Measurements from ENCODE around the gene IRX2.

IRX2 gene

DNA sequence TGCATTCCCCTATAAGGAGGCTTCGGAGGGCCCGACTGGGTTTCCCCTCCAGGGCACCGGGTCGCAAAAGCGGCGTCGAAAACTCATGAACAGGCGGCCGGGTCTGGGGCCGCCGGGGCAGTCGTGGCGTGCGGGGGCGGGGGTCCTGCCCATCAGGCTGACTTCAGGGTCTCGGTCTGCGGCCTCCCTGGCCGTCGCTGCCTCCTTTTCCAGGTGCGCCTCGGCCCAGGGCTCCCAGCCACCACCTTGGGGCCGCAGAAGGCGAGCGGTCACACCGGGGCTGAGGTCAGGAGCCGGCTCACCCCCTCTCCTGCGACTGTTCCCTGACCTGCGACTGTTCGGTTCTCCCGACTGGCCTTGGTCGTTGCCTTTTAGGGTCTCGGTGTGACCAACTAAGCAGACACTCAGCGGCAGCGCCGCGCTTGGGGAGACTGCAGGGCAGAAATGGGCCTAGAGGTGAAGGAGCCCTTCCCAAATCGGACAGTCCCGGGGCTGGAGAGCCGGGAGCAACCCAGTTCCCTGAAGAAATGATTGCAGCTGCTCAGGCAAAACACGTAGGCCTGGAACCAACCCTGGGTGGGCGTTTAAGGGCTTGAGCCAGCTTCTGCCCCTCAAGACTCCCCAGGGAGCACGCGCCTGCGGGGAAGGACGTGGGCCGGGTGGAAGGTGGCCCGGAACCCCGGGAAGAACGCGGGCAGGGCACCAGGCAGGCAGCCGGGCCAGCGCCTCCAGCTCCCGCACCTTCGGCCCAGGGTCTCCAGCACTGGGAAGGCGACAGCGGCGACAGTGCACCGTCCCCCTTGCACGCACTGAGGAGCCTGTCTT lies 11.2 kb downstream of the IRX2 start:
- DNase-seq (ENCODE audit: low read depth) = no peak

DNA sequence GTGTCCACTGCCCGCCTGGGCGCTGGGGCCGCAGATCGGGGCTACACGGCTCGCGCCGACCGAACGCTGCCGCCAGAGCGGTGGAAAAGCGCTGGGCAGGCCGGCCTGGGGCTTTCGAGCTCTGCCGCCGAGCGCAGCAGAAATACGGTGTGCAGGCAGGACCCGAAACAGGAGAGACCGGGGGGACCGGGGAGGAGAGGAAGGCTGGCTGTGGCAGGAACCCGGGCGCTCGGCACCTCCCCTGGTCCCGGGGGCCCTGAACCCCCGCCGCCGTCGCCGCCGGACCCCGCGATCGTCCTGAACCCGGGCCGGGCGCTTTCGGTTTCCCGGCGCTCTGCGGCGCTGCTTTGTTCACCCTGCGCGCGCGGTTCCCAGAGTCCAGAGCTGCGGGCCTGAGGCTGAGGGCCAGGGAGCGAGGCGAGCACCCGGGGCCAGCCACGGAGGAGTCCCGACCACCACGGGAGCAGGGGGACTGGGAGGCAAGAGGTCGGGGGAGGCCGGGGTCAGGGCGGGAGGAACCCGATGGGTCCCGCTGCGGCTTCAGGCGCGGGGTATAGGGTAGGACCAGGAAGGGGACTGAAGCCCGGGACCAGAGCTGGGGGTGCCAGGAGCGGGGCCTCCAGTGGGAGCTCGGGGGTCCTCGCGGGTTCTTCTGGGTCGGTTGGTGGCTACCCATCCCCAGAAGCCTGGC lies 12.0 kb downstream of the IRX2 start:
- no peak for DNase-seq (ENCODE audit: low read depth)

DNA sequence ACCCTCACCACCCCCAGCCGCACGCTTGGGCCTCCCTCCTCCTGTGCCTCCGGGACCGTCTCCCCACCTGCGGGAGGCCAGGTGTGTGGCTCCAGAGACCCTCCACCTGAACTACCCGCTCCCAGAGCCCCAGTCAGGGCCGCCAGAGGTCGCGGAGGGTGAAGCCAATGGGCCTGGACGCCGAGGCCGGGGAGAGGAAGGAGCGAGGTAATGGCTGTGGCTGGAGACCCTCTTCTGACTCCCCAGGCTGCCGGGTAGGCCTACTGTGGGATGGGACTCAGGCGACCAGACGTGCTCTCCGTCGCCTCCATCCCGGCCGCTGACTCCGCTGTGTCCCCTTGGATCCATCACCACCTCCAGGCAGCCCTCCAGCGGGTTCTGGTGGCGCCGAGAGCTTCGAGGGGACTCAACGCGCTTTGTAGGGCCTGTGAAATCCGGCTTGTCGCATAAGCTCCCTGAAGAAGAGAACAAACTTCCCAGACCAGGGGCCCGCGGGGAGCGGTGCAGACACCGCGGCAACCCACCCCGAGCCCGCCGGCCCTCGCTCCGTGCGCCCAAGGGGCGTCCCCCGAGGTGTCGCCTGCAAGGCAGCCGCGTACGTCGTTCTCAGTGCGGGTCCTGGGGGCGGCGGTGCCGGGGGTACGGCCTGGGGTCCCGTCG lies 12.6 kb downstream of the IRX2 start:
- DNase-seq (ENCODE audit: low read depth) = no peak

DNA sequence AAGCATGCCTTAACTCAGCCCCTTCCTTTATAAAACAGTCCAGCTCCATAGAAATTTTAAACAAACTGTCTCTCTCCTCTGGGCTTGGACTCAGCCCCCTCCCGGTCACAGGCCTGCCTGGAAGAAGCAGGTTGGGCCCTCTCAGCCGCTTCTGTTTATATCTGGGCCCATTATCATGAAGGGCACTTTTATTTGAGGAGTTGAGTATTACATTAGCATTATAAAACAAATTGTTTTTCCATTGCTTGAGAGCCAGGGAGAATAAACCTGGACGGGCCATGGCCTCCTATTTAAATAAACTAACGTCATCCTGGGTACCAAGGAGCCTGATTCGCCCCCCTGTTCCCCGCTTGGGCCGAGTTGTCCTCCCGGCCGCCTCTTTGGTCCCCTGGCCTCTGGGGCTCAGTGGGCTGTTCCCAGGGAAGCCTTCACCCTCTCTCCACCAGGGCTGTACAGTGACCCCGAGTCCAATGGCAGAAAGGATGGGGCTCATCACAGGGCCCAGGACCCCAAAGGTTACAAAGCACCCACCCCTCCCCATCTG lies 13.2 kb downstream of the IRX2 start:
- DNase-seq (ENCODE audit: low read depth) = no peak

DNA sequence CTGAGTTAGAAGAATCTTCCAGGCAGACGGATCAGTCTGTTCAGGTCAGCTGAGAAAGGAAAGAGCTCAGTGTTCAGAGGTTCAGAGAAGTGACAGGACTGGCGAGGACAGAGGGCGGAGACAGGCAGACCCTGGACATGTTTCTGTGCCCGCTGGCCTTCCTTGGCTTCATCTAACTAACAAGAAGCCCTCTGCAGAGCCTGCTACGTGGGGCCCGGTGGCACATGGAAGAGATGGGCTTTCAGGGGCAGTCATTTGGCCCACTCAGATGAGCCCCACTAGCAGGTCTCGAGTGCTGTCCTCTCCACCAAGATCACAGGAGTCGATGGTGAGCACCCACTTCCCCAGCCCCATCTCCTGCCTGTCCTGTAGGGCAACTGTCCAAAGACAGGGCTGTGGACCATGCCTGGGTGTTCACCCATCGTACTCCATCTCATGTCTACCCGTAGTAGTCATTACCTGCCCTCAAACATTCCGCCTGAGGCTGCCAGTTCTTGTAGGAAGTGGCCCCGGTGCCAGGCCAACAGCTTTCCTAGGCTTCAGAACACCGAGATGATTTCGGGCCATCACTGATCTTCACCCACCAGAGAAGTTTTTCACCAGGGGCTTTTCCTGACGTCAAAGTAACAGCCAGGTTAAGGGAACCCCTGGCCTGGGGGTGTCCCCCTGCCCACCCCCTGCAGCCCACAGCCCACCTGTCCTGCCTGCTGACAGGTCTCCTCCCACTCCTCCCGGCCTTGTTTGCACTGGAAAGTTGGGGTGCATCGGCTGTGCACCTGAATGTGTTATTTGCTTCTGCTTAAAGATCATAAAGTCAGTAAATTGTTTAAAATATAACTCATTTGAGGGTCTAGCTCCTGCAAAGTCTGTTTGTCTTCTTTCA lies 14.0 kb downstream of the IRX2 start:
- DNase-seq (ENCODE audit: low read depth) = no peak

DNA sequence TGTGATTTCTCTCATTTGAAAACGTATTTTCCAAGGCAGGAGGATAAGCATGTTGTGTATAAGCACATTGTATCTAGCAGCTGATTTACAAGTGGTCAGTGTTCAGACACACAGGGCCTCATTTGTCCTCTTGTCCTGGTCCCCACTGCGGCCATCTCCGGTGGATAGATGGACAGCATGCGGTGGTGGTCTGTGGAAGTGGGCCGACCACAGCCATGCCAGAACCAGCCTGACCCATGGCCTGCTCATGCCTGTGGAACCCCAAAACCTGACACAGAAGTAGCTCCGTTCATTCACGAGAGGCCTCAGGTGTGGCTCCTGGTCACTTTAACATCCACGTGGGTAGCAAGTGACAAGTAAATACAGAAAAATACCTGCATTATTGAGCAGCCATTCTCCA lies 14.6 kb downstream of the IRX2 start:
- DNase-seq (ENCODE audit: low read depth) = no peak

DNA sequence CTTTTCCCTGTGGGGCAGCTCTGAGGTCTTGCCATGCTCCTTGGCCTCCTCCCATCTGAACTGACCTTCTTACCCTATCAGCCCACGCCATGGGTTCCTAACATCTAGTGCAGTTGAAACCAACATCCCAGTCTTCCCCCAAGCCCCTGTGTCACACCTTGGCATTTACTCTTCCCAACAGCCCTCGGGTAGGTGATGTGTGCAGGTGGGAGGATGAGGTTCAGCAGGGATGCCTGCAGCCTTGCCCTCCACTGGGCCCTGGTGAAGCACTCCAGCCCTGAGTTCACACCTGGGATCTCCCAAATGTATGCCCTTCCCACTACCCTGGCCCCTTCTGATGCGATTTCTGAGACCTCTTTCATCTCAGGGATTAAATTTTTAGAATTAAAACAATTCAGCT lies 15.5 kb downstream of the IRX2 start:
- no peak for DNase-seq (ENCODE audit: low read depth)

DNA sequence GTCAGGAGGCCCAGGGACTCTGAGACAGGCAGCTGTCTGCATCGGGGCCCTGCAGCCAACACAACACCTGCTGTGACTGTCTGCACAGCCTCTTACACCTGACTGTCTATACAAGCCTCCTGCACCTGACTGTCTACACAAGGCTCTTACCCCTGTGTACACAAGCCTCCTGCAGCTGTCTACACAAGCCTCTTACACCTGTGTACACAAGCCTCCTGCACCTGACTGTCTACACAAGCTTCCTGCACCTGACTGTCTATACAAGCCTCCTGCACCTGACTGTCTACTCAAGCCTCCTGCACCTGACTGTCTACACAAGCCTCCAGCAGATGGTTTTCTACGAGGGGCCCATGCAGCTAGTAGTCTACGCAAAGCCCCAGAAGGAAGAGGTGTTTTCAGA lies 18.6 kb downstream of the IRX2 start:
- DNase-seq (ENCODE audit: low read depth) = no peak

DNA sequence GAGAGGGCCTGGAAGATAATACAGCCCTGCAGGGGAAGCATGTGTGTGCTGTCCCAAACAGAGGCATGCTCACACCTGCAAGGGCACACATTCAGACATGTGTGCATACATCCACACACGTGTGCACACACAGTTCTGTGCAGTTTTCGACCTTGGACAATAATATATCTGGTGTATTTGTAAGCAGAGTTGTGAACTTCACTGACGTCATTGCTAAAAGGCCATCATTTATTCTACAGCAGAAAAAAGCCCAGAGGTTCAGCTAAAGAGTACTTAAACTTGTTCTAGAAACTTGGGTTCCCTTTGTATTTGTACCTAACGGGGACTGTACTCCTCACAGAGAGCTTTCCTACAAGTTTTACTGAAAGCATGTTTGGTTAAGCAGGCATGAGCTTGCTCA lies 19.5 kb downstream of the IRX2 start:
- no peak for DNase-seq (ENCODE audit: low read depth)

DNA sequence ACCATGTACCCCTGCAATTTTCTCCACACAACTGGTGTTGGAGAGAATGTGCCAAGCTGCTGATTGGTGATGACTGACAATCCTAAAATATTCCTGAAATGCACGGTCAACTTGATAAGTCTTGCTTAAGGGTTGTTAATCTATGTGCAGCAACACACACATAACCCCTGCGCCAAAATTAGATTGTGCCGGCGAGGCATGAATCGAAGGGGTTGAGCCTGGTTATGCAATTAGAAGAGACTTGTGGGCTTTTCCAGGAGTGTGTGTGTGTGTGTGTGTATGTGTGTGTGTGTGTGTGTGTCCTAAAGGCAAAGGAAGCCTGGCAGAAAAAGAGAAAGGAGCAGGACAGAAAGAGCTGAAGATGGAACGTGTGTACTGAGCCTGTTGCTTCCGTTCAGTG lies 22.3 kb downstream of the IRX2 start:
- DNase-seq (ENCODE audit: low read depth) = no peak

DNA sequence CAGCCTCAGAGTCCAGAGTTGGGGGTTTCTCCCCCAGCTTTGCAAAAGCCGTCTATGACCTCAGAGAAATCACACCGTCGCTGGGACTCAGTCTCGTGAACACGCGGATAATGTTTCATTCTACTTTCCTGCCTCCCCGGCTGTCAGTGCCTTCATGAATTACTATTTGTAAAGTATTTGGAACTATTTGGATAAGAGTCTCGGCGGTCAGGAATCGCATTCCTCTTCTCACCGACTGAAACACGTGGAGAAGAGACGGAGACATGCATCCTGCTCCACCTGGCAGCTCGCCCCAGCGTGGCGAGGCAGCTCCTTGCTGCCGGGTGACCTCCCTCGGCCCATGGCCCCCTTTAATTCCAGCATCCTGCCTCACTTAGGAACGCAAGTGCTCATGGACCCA lies 23.9 kb downstream of the IRX2 start:
- no peak for DNase-seq (ENCODE audit: low read depth)

DNA sequence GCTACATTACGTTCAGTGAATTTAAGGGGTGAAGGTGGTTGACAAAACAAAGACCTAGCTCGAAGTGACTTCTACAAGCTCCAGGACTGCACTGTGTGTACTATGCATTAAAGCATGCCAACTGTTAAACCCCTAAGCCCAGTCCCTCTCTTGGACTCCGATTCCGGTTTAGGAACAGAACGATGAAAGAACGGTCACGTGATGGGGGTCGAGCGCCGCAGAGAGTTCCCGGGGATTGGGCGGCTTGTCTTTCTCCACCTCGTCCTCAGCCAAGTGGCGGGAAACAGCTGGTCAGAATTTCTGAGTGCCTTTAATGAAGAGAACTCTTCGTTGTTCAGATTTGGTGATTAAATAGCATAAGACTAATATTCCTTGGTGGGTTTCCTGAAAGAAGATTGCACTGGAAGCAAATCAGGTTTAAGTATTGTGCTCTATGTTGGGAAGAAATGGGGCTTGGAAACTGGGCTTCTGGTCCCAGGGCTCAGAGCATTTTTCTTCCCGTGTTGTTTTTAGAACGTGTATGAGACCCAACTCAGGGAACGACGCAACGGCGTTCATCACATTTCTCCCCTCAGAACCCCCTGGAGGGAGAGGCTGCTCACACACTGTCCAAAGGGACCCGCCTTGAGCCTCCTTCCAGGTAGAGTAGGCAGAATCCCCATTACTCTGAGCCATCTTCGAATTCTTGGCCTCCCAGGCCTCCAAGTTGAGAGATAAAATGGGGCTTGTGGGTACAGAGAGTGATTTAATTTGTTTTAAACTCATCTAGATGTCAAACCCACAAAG lies 25.3 kb downstream of the IRX2 start:
- no peak for DNase-seq (ENCODE audit: low read depth)

DNA sequence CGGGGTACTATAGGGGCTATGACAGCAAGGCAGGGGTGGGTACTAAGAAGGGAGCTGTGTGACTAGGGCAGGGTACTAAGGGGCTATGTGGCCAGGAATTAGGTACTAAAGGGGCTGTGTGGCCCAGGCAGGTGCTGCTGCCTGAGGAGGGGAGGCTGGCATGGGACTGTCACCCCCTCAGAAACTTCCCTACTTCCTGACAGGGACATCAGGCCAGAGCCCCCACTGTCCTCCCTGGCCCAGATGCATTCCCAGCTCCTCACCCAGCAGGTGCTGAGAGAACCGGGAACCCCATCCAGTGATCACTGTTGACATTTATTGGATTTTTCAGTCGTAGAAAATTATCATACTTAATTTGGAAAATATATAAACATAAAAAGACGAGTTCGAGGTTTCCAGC lies 26.6 kb downstream of the IRX2 start:
- no peak for DNase-seq (ENCODE audit: low read depth)

DNA sequence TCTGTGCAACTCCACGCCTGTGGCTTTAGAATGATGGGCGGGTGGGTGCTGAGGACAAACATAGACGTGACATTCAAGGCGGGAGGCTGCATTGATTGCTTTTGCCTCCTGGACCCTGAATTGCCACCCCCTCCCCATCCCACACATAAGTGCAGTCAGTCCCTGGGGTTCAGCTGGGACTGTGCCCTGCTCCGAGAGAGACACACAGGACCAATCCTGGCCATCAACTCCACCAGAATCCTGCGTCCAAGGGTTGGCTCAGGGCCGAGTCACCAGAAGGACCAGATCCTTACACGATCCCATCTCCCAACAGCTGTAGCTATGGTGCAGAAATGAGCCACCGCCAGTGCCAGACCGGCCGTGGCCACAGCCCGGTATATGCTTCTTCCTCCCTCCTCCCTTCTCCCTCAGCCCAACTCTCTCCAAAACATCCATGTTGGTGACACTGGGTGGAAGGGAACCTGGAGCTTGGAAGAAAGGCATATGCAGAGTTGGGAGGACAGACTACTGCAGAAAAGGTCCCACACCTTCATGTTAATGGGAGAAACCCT lies 27.4 kb downstream of the IRX2 start:
- no peak for DNase-seq (ENCODE audit: low read depth)

DNA sequence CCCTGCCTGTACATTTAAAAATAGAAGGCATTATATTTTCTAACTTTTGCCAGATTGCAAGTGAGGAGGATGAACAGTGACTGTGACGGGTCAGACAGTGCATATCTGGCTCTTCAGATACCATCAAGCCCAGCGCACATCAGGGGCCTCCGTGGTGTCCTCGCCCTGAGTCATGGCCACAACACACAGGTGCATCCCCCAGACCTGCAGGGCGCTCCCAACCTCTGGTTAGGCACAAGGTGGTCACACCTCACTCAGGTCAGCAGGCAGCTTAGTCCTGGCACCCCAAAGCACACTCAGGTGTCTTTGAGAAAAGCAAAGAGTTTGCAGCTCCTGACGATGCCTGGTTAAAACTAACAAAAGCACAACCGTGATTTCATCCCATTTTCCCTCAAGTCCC lies 28.6 kb downstream of the IRX2 start:
- no peak for DNase-seq (ENCODE audit: low read depth)

DNA sequence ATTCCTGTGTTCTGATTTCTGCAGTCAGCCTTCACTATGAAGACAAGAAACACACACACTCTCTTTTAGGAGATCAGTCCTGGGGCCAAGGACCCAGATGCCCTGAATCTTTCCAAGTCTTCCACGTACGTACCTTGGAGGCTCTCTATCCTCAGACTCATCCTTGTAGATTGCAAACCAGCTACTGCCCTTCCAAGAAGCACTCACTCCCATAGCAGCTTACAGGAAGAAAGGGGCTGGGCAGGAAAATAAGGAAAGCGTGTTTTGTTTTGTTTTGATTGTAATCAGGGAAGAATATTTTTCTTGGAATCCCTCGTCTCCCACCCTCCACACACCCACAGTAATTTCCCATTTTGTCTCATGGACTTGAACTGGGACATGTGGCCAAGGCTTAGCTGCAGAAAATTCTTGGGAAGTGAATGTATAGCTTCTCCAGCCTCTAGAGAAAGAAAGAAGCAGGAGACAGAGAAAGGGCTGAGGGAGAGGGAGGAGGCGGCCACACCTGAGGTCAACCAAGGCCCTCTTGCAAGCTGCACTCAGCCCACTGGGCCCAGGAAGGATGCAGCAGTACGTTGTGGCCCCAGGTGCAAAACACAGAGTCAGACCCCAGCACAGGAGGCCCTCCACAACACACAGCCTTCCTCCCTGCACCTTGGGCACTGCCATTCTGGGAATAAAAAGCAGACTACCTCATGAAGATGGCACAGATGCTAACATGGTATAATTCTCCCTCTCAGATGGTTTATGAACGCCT lies 29.9 kb downstream of the IRX2 start:
- no peak for DNase-seq (ENCODE audit: low read depth)

DNA sequence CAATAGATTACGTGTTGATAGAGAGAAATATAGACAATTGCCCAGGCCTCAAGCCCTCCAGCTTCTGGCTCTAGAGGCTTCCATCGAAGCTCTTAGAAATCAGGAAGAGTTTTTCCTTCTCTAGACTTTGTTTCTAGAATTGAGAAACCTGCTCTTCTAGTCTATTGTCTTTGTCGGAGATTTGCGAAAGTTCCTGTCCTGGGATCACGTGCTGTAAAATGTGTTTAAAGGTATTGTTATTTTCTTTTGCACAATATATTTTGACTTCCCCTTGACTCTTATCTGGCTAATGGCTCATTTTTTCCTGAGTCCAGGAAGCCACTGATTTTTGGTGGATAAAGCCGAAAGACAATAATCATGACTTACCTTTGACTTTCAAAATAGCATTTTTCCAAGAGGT lies 32.1 kb downstream of the IRX2 start:
- no peak for DNase-seq (ENCODE audit: low read depth)

DNA sequence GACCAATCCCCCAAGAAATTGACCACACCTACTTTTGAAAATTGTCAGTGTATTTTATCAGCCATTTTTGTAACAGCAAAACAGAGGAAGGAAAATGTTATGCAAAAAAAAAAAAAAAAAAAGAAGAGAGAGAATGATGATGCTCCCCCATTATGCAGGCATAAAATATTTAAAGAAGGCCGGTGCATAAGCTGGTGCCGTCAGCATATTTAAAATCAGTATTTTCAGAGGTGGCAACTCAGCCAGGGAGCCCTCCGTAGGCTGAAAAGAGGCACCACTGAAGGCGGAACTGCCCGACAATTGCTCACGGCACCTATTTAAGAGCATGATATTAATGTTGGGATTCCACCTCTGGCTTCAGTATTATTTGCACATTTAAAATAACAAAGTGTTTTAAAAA lies 33.4 kb downstream of the IRX2 start:
- no peak for DNase-seq (ENCODE audit: low read depth)

DNA sequence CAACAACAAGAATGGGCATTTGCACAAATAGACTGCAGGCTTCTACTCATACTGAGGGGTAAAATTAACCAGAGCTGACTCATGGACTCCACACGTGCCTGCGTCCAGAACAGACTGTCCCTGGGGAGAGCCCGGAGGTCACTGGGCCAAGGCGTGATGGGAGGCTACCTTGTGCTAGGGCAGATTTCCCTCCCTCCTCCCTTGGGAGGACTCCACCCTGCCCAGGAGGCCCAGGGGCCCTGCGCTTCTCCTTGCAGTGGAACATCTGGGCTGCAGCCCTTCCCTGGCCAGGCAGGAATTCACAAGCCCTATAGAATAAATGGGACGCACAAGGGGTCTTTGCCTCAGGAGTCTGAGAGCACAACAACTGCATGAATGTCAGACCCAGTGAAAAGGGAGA lies 35.6 kb downstream of the IRX2 start:
- no peak for DNase-seq (ENCODE audit: low read depth)

DNA sequence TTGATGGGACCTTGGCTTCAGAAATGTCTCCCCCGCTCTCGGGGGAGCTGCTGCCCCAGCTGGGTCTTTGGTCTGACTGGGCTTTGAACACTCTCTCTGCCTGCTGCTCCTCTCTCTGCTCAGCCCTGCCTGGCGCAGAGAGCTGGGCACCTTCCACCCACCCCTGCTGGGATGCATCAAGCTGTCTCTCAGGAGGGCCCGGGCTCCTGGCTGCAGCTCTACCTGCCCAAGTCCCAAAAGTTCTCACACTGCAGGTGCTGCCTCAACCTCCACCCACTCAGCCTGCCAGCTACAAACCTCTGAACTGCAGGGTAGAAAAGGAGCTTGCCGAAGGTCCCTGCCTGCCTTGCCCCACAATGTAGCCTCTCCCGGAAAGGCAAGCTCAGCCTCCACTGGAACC lies 36.7 kb downstream of the IRX2 start:
- DNase-seq (ENCODE audit: low read depth) = no peak

Data from activated T-cell treated with anti-CD3 and anti-CD28 coated beads for 48 hours (primary cell).